ENCODE measurements around the gene GSTA1.
"Not testable (repeated sequence)": the region's sequence is repeated elsewhere in the genome, so short reads cannot be mapped to it uniquely, and the experiment has no call there.

GSTA1 gene

GRCh38 chr6:52757651-52758338, 45.8 kb downstream of the GSTA1 start:
- not testable (repeated sequence) for H3K36me3 ChIP-seq (ENCODE audit: control insufficient read depth, insufficient read depth, low read length); H3K4me3 ChIP-seq (ENCODE audit: insufficient read depth, low read depth, low read length); H3K9me3 ChIP-seq (ENCODE audit: control insufficient read depth, low read length); H3K27me3 ChIP-seq (ENCODE audit: control insufficient read depth, insufficient read depth, low read length, poor library complexity, severe bottlenecking); H3K4me1 ChIP-seq (ENCODE audit: control insufficient read depth, insufficient read depth, low read length); H3K27ac ChIP-seq (ENCODE audit: insufficient read depth, low read depth, low read length, poor library complexity, severe bottlenecking)
- 82 to 83% methylated on average over 7 of the region's 7 CpGs for WGBS, 2 experiments

GRCh38 chr6:52754443-52754842, 49.2 kb downstream of the GSTA1 start:
- no peak overlapping the region for H3K4me3 ChIP-seq (ENCODE audit: insufficient read depth, low read depth, low read length)
- 90 to 95% methylated on average over 3 of the region's 3 CpGs for WGBS, 2 experiments
- no peaks in the 10 kb centered on the region for H3K4me1 ChIP-seq (ENCODE audit: control insufficient read depth, insufficient read depth, low read length)
- no peaks in the 10 kb centered on the region for H3K36me3 ChIP-seq (ENCODE audit: control insufficient read depth, insufficient read depth, low read length)
- no peaks in the 10 kb centered on the region for H3K27me3 ChIP-seq (ENCODE audit: control insufficient read depth, insufficient read depth, low read length, poor library complexity, severe bottlenecking)
- no peaks in the 10 kb centered on the region for H3K9me3 ChIP-seq (ENCODE audit: control insufficient read depth, low read length)
- no peak overlapping the region for H3K27ac ChIP-seq (ENCODE audit: insufficient read depth, low read depth, low read length, poor library complexity, severe bottlenecking)

- not testable (repeated sequence) for H3K4me1 ChIP-seq (ENCODE audit: control insufficient read depth, insufficient read depth, low read length); H3K4me3 ChIP-seq (ENCODE audit: insufficient read depth, low read depth, low read length); H3K27ac ChIP-seq (ENCODE audit: insufficient read depth, low read depth, low read length, poor library complexity, severe bottlenecking); H3K36me3 ChIP-seq (ENCODE audit: control insufficient read depth, insufficient read depth, low read length); H3K27me3 ChIP-seq (ENCODE audit: control insufficient read depth, insufficient read depth, low read length, poor library complexity, severe bottlenecking); H3K9me3 ChIP-seq (ENCODE audit: control insufficient read depth, low read length)
- 97 to 100% methylated on average over 2 of the region's 2 CpGs for WGBS, 2 experiments
These were observed 50.5 kb downstream of the GSTA1 start for GRCh38 chr6:52753137-52753536.

DNA sequence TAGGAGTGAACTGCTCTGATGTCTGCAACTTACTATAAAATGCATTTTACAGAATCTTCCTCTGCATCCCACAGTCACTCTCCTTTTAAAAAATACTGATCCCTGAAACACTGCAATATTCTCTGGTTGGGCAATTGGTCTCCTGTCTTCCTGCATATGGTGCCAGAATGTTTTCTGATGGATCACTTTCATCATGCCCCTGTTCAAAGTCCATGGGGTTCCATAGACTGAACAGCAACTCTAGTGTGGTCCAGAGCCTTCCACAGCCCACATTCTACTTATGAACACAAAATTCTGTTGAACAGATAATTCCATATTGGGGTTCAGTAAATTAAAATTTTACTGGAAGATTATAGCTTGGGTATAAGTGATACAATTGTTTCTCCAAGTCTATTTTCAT, 51.3 kb downstream of the GSTA1 start:
- no peak overlapping the region for H3K4me3 ChIP-seq (ENCODE audit: insufficient read depth, low read depth, low read length)
- H3K27ac ChIP-seq (ENCODE audit: insufficient read depth, low read depth, low read length, poor library complexity, severe bottlenecking), result no peak overlapping the region
- no peaks in the 10 kb centered on the region for H3K27me3 ChIP-seq (ENCODE audit: control insufficient read depth, insufficient read depth, low read length, poor library complexity, severe bottlenecking)
- no peaks in the 10 kb centered on the region for H3K4me1 ChIP-seq (ENCODE audit: control insufficient read depth, insufficient read depth, low read length)
- H3K36me3 ChIP-seq (ENCODE audit: control insufficient read depth, insufficient read depth, low read length), result no peaks in the 10 kb centered on the region
- H3K9me3 ChIP-seq (ENCODE audit: control insufficient read depth, low read length), result no peaks in the 10 kb centered on the region

DNA sequence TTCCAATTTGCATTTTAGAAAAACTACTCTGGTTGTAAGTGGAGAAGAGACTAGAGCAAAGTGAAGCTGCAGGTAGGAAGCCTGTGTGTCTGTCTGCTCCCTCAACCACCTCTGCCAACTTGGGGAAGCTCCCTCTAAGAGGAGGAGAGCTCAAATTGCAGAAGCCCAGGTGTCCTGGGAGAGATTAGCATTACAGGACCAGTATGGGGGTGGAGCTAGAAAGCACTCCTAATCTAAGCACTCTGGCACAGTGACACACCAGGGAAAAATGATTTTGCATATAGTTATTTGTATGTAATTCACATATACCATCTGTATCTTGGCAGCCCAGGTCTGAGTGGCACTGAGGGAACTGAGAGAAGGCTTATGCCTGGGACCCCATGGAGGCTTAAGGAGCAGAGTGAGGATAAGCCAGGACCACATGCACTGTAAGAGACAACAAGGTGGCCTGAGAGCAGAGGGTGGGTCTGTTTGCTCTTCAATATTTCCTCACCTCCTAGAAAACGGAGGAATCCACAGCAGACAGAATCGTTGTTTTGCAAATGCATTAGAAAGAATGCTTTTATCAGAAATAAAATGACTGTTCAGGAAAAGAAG, 54.0 kb downstream of the GSTA1 start:
- Histone ChIP-seq H3K27ac (ENCODE audit: insufficient read depth, low read depth, low read length, poor library complexity, severe bottlenecking) (no peak overlapping the region), H3K9me3 (ENCODE audit: control insufficient read depth, low read length) (no peaks in the 10 kb centered on the region), H3K4me3 (ENCODE audit: insufficient read depth, low read depth, low read length) (no peak overlapping the region), H3K27me3 (ENCODE audit: control insufficient read depth, insufficient read depth, low read length, poor library complexity, severe bottlenecking) (no peaks in the 10 kb centered on the region), H3K4me1 (ENCODE audit: control insufficient read depth, insufficient read depth, low read length) (no peaks in the 10 kb centered on the region), H3K36me3 (ENCODE audit: control insufficient read depth, insufficient read depth, low read length) (no peaks in the 10 kb centered on the region)
- WGBS, 2 experiments, result 71 to 80% methylated on average over 1 to 2 of the region's 2 CpGs

DNA sequence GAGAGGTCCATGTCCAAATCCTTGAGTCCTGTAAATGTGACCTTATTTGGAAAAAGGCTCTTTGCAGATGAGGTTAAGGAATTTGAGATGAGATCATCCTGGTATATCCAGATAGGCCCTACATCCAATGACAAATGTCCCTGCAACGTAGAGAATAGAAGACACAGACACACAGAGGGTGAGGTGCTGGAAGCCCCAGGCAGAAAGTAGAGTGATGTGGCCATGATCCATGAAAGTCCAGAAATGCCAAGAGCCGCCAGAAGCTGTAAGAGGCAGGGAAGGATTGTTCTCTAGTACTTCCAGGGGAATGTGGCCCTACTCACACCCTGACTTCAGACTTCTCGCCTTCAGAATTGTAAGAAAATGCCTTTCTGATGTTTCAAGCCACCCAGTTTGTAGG, 56.3 kb downstream of the GSTA1 start:
- not testable (repeated sequence) for H3K36me3 ChIP-seq (ENCODE audit: control insufficient read depth, insufficient read depth, low read length); H3K4me1 ChIP-seq (ENCODE audit: control insufficient read depth, insufficient read depth, low read length); H3K9me3 ChIP-seq (ENCODE audit: control insufficient read depth, low read length); H3K27me3 ChIP-seq (ENCODE audit: control insufficient read depth, insufficient read depth, low read length, poor library complexity, severe bottlenecking); H3K27ac ChIP-seq (ENCODE audit: insufficient read depth, low read depth, low read length, poor library complexity, severe bottlenecking); H3K4me3 ChIP-seq (ENCODE audit: insufficient read depth, low read depth, low read length)
- 88 to 94% methylated on average over 3 of the region's 3 CpGs for WGBS, 2 experiments

DNA sequence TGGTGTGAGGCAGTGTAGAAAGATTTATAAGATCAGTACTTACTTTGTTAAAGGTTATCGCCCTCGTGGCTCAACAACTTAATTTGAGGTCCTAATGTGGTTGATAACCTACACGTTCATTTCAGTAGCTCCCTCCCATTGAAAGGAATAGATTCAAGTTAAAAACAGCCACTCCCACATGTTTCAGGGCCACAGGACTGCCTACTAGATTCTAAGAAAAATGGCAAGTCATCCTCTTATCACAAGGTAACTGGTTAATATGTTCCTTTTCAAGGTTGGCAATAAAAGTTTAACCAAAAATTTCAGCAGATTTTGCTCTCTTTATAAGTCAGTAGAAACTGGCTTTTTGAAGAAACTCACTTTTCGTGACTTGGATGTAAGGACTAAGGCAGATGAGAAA, 57.4 kb downstream of the GSTA1 start:
- Histone ChIP-seq H3K27ac (ENCODE audit: insufficient read depth, low read depth, low read length, poor library complexity, severe bottlenecking) (no peak overlapping the region), H3K9me3 (ENCODE audit: control insufficient read depth, low read length) (no peaks in the 10 kb centered on the region), H3K4me3 (ENCODE audit: insufficient read depth, low read depth, low read length) (no peak overlapping the region), H3K4me1 (ENCODE audit: control insufficient read depth, insufficient read depth, low read length) (no peaks in the 10 kb centered on the region), H3K36me3 (ENCODE audit: control insufficient read depth, insufficient read depth, low read length) (no peaks in the 10 kb centered on the region), H3K27me3 (ENCODE audit: control insufficient read depth, insufficient read depth, low read length, poor library complexity, severe bottlenecking) (no peaks in the 10 kb centered on the region)
- 87 to 94% methylated on average over 4 of the region's 4 CpGs for WGBS, 2 experiments

GRCh38 chr6:52745764-52746201, 57.8 kb downstream of the GSTA1 start:
- Histone ChIP-seq H3K9me3 (ENCODE audit: control insufficient read depth, low read length) (no peaks in the 10 kb centered on the region), H3K36me3 (ENCODE audit: control insufficient read depth, insufficient read depth, low read length) (no peaks in the 10 kb centered on the region), H3K27ac (ENCODE audit: insufficient read depth, low read depth, low read length, poor library complexity, severe bottlenecking) (no peak overlapping the region), H3K4me1 (ENCODE audit: control insufficient read depth, insufficient read depth, low read length) (no peaks in the 10 kb centered on the region), H3K4me3 (ENCODE audit: insufficient read depth, low read depth, low read length) (no peak overlapping the region), H3K27me3 (ENCODE audit: control insufficient read depth, insufficient read depth, low read length, poor library complexity, severe bottlenecking) (no peaks in the 10 kb centered on the region)
- WGBS, 2 experiments, result 93 to 100% methylated on average over 1 of the region's 1 CpG

- Histone ChIP-seq H3K27me3 (ENCODE audit: control insufficient read depth, insufficient read depth, low read length, poor library complexity, severe bottlenecking) (no peaks in the 10 kb centered on the region), H3K4me3 (ENCODE audit: insufficient read depth, low read depth, low read length) (no peak overlapping the region), H3K27ac (ENCODE audit: insufficient read depth, low read depth, low read length, poor library complexity, severe bottlenecking) (no peak overlapping the region), H3K36me3 (ENCODE audit: control insufficient read depth, insufficient read depth, low read length) (no peaks in the 10 kb centered on the region), H3K9me3 (ENCODE audit: control insufficient read depth, low read length) (no peaks in the 10 kb centered on the region), H3K4me1 (ENCODE audit: control insufficient read depth, insufficient read depth, low read length) (no peaks in the 10 kb centered on the region)
- 100% methylated on average over 1 of the region's 1 CpG for WGBS, 2 experiments
These were observed 61.7 kb downstream of the GSTA1 start for GRCh38 chr6:52741872-52742271.

All from ectodermal cell (in vitro differentiated cells).